ES-I3 (cell line): ENCODE measurements around the gene CCR2.
"Not testable (repeated sequence)": the region's sequence is repeated elsewhere in the genome, so short reads cannot be mapped to it uniquely, and the experiment has no call there.

Experiments
- H3K36me3 ChIP-seq: 2 replicates; pipeline ENCODE4 v1.6.1; 2013; ENCODE audit warnings: mild to moderate bottlenecking, low read length, control low read depth, moderate library complexity; ENCODE audit not compliant: insufficient read depth
- H3K4me1 ChIP-seq: 2 replicates; pipeline ENCODE4 v1.6.1; 2013; ENCODE audit warnings: mild to moderate bottlenecking, control low read depth, low read length; ENCODE audit not compliant: insufficient read depth
- H3K9ac ChIP-seq: 2 replicates; pipeline ENCODE4 v1.6.1; 2013; ENCODE audit warnings: low read depth, mild to moderate bottlenecking, low read length, moderate library complexity
- H3K9me3 ChIP-seq: 2 replicates; pipeline ENCODE4 v1.6.1; 2013; ENCODE audit warnings: mild to moderate bottlenecking, low read length, moderate library complexity; ENCODE audit not compliant: control insufficient read depth, insufficient read depth

The CCR2 gene

DNA sequence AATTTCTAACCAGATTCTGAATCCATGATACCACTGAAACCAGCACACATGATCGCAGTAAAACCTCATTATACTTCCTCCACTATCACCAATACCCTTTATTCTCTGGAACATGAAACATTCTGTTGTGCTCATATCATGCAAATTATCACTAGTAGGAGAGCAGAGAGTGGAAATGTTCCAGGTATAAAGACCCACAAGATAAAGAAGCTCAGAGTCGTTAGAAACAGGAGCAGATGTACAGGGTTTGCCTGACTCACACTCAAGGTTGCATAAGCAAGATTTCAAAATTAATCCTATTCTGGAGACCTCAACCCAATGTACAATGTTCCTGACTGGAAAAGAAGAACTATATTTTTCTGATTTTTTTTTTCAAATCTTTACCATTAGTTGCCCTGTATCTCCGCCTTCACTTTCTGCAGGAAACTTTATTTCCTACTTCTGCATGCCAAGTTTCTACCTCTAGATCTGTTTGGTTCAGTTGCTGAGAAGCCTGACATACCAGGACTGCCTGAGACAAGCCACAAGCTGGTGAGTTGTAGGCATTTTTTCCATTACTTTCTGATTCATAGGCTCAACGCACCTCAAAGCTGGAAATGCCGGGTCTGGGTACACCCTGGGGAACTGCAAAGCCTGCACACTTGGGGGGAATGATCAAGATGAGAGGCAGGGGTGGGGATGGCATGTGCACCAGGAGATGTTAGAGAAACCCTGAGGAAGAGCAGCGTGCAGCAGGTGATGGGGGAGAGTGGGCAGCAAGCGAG, at the start of gene CCR2:
CCR2 (plus strand) TSS at position 465 of the 764 bp plus-strand sequence. CDS start 3,417 bp downstream, outside the sequence.
- H3K9ac ChIP-seq = no peak within 1 kb of the TSS
- no peaks in the 10 kb centered on the region for H3K4me1 ChIP-seq
- no peaks in the 10 kb centered on the region for H3K36me3 ChIP-seq
- no peaks in the 10 kb centered on the region for H3K9me3 ChIP-seq

GRCh38 chr3:46304739-46305138, 49.2 kb upstream of the CCR2 start:
- H3K9me3 ChIP-seq = no peaks in the 10 kb centered on the region
- no peak overlapping the region for H3K9ac ChIP-seq
- no peaks in the 10 kb centered on the region for H3K36me3 ChIP-seq
- no peaks in the 10 kb centered on the region for H3K4me1 ChIP-seq

GRCh38 chr3:46312991-46313390, 40.9 kb upstream of the CCR2 start:
- H3K9me3 ChIP-seq = peaks cover 3% of the 10 kb centered on the region; the same call in 1 of the 2 replicates
- peaks cover 6% of the 10 kb centered on the region; the same call in 1 of the 2 replicates for H3K4me1 ChIP-seq
- H3K9ac ChIP-seq = no peak overlapping the region
- no peaks in the 10 kb centered on the region for H3K36me3 ChIP-seq

DNA sequence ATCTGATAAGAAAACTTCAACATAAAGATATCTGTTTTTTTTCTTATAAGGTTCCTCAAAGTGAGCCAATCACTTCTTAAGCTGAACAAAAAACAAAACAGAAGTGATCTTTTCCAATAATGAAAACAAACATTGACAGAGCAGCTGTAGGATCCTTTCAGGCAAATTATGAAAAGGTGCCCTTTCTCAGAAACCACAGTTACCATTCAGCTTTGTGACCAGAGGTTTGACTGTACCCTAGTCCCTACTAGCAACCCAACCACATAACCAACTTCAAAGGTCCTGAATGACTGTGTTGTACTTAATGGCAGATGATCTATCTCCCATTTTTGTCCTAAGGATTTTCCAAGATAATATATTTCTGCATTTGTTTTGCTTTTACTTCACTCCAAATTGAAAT, 39.4 kb upstream of the CCR2 start:
- Histone ChIP-seq H3K9ac (no peak overlapping the region), H3K36me3 (no peaks in the 10 kb centered on the region), H3K9me3 (peaks cover 3% of the 10 kb centered on the region; the same call in 1 of the 2 replicates), H3K4me1 (peaks cover 6% of the 10 kb centered on the region; the same call in 1 of the 2 replicates)

DNA sequence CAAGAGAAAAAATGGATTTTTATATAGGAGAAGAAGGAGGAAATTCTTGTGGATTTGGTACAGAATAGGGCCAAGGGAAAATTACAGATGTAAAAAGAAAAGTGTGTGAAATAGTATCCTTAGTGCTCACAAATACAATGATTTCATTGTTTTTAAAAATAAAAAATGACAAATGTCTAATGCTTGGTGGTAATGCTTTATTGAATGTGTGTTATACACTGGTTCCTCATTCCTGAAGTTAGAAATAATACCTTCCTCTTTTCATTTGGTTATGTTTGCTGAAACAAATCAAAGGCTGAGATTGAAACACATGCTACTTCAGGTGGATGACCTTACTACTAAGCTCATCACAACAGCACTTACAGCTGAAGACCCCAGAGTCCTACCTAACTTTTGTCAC, 37.7 kb upstream of the CCR2 start:
- H3K4me1 ChIP-seq = peaks cover 2% of the 10 kb centered on the region; the same call in 1 of the 2 replicates
- H3K36me3 ChIP-seq = no peaks in the 10 kb centered on the region
- peaks cover 3% of the 10 kb centered on the region; the same call in 1 of the 2 replicates for H3K9me3 ChIP-seq
- no peak overlapping the region for H3K9ac ChIP-seq

- no peak overlapping the region for H3K9ac ChIP-seq
- H3K36me3 ChIP-seq = no peaks in the 10 kb centered on the region
- H3K9me3 ChIP-seq = peaks cover 3% of the 10 kb centered on the region; the same call in 1 of the 2 replicates
- no peaks in the 10 kb centered on the region for H3K4me1 ChIP-seq
These were observed 35.5 kb upstream of the CCR2 start for GRCh38 chr3:46318207-46318927.

GRCh38 chr3:46321461-46322104, 32.3 kb upstream of the CCR2 start:
- Histone ChIP-seq H3K9ac (no peak overlapping the region), H3K9me3 (0 out of 2 replicates have a peak, but pooled peaks cover under 1% of the 10 kb centered on the region), H3K36me3 (no peaks in the 10 kb centered on the region), H3K4me1 (no peaks in the 10 kb centered on the region)

GRCh38 chr3:46324036-46324435, 29.9 kb upstream of the CCR2 start:
- H3K4me1 ChIP-seq = no peaks in the 10 kb centered on the region
- H3K36me3 ChIP-seq = no peaks in the 10 kb centered on the region
- no peak overlapping the region for H3K9ac ChIP-seq
- no peaks in the 10 kb centered on the region for H3K9me3 ChIP-seq

GRCh38 chr3:46325645-46326300, 28.1 kb upstream of the CCR2 start:
- H3K9ac ChIP-seq = no peak overlapping the region
- no peaks in the 10 kb centered on the region for H3K36me3 ChIP-seq
- no peaks in the 10 kb centered on the region for H3K4me1 ChIP-seq
- H3K9me3 ChIP-seq = no peaks in the 10 kb centered on the region

GRCh38 chr3:46330676-46331075, 23.2 kb upstream of the CCR2 start:
- not testable (repeated sequence) for H3K36me3 ChIP-seq, H3K9me3 ChIP-seq, H3K9ac ChIP-seq, H3K4me1 ChIP-seq

DNA sequence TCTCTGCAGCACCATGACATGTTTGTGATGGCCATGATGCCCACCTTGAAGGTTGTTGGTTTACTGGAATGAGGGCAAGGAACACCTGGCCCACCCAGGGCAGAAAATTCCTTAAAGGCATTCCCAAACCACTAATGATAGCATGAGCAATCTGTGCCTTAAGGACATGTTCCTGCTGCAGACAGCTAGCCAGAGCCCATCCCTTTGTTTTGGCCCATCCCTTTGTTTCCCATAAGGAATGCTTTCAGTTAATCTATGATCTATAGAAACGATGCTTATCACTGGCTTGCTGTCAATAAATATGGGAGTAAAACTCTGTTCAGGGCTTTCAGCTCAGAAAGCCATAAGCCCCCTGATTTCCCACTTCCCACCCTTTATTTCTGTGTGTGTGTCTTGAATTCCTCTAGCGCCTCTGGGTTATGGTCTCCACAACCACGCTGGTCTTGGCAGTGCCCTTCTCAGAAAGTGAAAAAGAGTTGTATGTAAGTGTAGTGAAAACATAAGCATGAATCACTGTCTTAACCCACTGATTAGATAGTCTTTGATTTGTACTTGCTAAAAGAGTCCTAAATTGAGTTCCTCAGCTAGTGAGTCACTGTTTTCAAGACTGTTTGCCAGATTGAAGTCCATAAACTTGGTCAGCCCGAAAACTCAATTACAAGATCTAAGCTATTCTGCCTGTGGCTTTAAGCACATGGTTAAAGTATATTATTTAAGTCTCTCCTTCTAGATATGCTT, 19.0 kb upstream of the CCR2 start:
- H3K36me3 ChIP-seq = no peaks in the 10 kb centered on the region

DNA sequence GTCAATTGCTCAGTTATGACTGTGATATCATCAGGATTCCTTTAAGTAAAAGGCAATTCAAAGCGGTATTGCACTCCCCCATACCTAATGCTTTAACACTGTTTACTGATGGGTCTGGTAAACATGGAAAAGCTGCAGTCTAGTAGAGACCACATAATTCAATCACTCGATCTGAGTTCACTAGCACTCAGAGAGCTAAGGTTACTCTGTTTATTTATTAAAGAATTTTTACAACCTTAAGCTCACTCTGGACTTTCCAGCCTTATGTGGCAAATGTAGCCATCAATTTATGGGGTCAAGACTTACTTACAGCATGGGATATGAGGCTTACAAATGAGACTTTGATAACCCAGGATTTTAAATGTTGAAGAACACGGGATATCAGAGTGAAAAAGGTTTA, 18.4 kb upstream of the CCR2 start:
- H3K36me3 ChIP-seq = no peaks in the 10 kb centered on the region
- H3K4me1 ChIP-seq = no peaks in the 10 kb centered on the region
- H3K9me3 ChIP-seq = peaks cover 7% of the 10 kb centered on the region; the same call in 1 of the 2 replicates
- H3K9ac ChIP-seq = no peak overlapping the region

More for the DNA sequence above, 19.0 kb upstream of the CCR2 start:
- Histone ChIP-seq H3K4me1 (no peaks in the 10 kb centered on the region), H3K9ac (no peak overlapping the region), H3K9me3 (peaks cover 7% of the 10 kb centered on the region; the same call in 1 of the 2 replicates)

- H3K36me3 ChIP-seq = no peaks in the 10 kb centered on the region
- no peak overlapping the region for H3K9ac ChIP-seq
- H3K4me1 ChIP-seq = no peaks in the 10 kb centered on the region
- H3K9me3 ChIP-seq = peaks cover 7% of the 10 kb centered on the region; the same call in 1 of the 2 replicates
These were observed 16.0 kb upstream of the CCR2 start for GRCh38 chr3:46337911-46338310.
